RWPE1 (cell line): ENCODE results near the gene CAMK2G.
A peak's percentile ranks its signal among the peaks of the same experiment; 100 is the strongest.

Source experiments
- CTCF ChIA-PET: fragments of 350-600 bp; sonication (Branson Sonifier 250); formaldehyde crosslinking; extraction: SDS; loops from one replicate; lab custom pipeline; 2021; lab: Yijun Ruan, JAX
- POLR2A ChIA-PET: fragments of 400-600 bp; formaldehyde crosslinking; extraction: SDS; loops from one replicate; lab custom pipeline; 2020; ENCODE audit warnings: antibody characterized with exemption; ENCODE audit not compliant: low non-redundant PET; lab: Yijun Ruan, JAX
- DNase-seq: peaks from one replicate; pipeline ENCODE4 v3.0.0; 2012; ENCODE audit warnings: low spot score
- H3K27ac ChIP-seq: fragments of 450-650 bp; 2 replicates; pipeline ENCODE4 v1.5.1; 2017
- TF ChIP-seq, protein P1 (sequence below): fragments of 450-650 bp; conservative IDR thresholded peaks from 2 replicates; pipeline ENCODE4 v1.5.1; 2017; ENCODE audit warnings: low read depth, mild to moderate bottlenecking

CAMK2G gene

DNA sequence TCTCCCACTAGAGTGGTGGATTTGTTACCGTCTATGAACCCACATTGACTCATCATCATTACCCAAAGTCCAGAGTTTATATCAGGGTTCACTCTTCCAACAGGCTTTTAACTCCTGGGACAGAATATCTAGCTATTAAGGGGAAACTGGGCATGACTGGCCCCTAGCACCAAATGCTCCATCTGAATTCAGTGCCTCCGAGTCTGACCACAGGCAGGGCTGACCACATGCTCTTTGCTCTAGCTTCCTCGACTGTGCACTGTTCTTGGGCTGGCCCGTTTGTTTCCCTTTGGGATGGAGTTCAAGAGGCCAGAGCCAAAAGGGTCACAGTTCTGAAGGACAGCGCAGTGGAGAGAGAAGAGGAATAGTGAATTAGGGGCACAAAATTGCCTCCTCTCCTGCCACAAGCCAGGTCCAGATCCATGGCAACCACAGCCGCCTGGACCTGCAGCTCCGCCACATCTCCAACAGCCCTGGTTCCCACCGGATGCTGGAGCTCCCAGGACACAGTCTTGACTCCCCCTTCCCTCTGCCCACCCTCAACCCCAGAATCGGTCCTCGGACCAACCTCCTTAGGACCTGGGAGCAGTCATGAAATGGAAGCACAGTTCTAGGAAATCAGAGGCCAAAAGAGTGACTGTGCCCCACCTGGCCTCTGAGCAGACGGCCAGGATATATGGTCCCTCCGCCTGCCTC is 16.2 kb downstream of the CAMK2G start:
- peak overlapping the region; percentile 16 for H3K27ac ChIP-seq
- no peak for DNase-seq
- POLR2A ChIA-PET, result no interaction called here
- CTCF ChIA-PET, result interaction anchor here (0.6 to 2.0 kb wide), 4 partner anchors 10 to 82 kb away, joined by 3 to 7 read pairs (median 4); no protein-coding TSS in a partner anchor
- TF ChIP-seq, protein P1, sequence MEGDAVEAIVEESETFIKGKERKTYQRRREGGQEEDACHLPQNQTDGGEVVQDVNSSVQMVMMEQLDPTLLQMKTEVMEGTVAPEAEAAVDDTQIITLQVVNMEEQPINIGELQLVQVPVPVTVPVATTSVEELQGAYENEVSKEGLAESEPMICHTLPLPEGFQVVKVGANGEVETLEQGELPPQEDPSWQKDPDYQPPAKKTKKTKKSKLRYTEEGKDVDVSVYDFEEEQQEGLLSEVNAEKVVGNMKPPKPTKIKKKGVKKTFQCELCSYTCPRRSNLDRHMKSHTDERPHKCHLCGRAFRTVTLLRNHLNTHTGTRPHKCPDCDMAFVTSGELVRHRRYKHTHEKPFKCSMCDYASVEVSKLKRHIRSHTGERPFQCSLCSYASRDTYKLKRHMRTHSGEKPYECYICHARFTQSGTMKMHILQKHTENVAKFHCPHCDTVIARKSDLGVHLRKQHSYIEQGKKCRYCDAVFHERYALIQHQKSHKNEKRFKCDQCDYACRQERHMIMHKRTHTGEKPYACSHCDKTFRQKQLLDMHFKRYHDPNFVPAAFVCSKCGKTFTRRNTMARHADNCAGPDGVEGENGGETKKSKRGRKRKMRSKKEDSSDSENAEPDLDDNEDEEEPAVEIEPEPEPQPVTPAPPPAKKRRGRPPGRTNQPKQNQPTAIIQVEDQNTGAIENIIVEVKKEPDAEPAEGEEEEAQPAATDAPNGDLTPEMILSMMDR, result no peak

DNA sequence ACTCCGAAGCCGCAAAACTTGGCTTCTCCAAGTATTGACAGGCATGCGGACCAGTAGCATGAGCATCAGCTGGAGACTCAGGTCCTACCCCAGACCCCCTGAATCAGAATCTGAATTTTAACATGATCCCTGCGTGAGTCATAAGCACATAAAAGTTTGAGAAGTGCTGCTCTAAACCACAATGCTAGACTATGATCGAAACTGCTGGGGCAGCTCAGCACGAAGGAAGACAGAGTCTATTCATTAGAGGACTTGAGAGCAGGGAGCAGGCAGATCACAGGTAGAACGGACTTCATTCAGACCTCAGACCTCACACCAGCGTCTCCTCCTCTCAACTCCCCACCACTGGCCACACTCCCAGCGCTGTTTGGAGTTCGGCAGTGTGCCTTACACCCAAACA is 16.9 kb downstream of the CAMK2G start:
- DNase-seq, result no peak
- POLR2A ChIA-PET, result no interaction called here
- peak overlapping the region; percentile 21; the same call in 1 of the 2 replicates for H3K27ac ChIP-seq
- TF ChIP-seq, protein P1, result no peak
- CTCF ChIA-PET, result interaction anchor here (1.5 to 1.9 kb wide), 2 partner anchors 9 to 22 kb away, joined by 7 to 9 read pairs; no protein-coding TSS in a partner anchor

DNA sequence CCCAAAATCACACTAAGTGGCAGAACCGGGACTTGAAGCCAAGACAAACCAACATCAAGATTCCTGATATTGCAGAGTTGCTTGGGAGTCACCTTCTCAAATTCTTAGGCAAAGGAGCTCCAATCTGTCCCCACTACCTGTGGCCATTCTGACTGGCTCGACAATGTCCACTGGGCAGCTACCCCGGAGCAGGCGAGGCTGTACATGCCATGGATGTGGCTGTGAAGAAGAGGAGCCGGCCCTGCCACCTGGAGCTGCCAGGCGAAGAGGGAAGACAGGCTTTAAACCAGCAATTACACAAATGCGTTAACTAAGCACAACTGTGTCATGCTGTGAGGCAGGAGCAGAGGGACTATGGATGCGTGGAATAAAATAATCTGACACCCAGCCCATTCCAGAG is 18.1 kb downstream of the CAMK2G start:
- CTCF ChIA-PET, result interaction anchor here (0.7 to 1.5 kb wide), 2 partner anchors 23 to 187 kb away, joined by 3 to 9 read pairs; no protein-coding TSS in a partner anchor

DNA sequence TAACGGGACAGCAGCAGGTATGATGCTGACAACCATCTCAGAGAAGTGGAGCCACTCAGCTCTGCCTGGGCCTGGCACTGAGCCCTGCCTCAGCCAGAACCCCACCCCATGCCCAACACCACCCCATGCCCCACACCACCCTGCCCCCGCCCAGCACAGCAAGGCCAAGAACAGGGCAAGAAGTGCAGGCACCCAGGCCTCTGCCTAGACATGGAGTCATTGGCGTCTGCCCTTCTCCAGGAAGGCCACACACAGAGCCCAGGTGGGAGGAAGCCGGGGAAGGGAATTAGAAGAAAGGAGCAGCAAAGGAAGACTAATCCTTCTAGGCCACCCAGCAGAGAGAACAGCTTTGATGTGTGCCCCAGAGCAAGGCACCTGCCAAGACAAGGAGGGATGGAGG is 18.9 kb downstream of the CAMK2G start:
- CTCF ChIA-PET, result interaction anchor here (0.7 kb wide), 1 partner anchor 188 kb away, joined by 3 read pairs; no protein-coding TSS in a partner anchor
- no peak for DNase-seq
- TF ChIP-seq, protein P1, result no peak
- POLR2A ChIA-PET, result no interaction called here
- H3K27ac ChIP-seq, result peak overlapping the region; percentile 43

More for the DNA sequence above, 18.1 kb downstream of the CAMK2G start:
- DNase-seq, result no peak
- TF ChIP-seq, protein P1, result no peak
- H3K27ac ChIP-seq, result no peak overlapping the region
- POLR2A ChIA-PET, result no interaction called here

DNA sequence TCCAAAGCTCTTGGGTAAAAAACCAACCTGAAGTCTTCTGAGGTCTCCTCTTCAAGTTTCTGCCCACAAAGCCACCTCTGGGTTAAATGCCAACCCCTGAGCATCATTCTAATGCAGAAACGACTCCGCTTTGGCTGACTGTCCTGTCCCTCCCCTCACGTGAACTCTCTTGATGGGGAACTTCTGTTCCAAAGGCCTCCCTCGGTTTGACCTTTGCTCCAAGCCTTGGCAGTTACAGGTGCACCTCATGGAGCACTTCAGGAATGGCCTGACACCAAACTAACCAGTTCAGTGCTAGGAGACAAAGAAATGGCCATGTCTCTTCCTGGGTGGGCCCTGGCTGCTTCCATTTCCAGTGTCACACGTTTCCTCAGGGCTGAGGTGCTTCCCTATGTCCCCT is 20.0 kb downstream of the CAMK2G start:
- TF ChIP-seq, protein P1, result no peak
- CTCF ChIA-PET, result interaction anchor here (3.8 kb wide), 1 partner anchor 26 kb away, joined by 25 read pairs; no protein-coding TSS in a partner anchor
- H3K27ac ChIP-seq, result no peak overlapping the region
- POLR2A ChIA-PET, result no interaction called here
- DNase-seq, result no peak

DNA sequence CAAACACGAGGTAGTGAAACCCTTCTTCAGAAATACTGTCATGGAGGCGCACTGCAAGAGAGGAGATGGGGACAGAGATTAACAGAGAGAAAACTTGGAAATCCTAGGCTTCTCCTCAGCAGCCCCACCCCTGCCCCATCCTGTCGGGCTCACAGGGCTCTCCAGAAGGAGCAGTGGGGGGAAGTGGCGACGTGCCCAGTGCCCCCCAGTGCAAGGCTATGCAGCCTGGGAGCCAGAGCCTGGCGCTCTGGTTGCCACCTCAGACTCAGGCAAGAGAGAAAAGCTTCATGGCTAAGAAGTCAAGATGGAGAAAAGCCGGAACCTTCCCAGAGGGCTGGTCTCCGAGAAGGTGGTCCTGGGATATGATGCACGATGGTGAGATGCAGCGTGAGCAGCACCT is 21.2 kb downstream of the CAMK2G start:
- no peak for DNase-seq
- 0 out of 2 replicates have a peak overlapping the region, but pooled peaks have one; percentile 3 for H3K27ac ChIP-seq
- ChIA-PET POLR2A (interaction anchor here (0.5 kb wide), 1 partner anchor 9 kb away, joined by 10 read pairs; no protein-coding TSS in a partner anchor), CTCF (interaction anchor here (0.7 to 3.8 kb wide), 4 partner anchors 10 to 228 kb away, joined by 3 to 25 read pairs (median 3); no protein-coding TSS in a partner anchor)
- TF ChIP-seq, protein P1, result no peak
